ENCODE measurements around the gene GALNT7.

Gene GALNT7

GRCh38 chr4:173160871-173161270 is 7.7 kb upstream of the GALNT7 start:
- TF ChIP-seq, protein P1, sequence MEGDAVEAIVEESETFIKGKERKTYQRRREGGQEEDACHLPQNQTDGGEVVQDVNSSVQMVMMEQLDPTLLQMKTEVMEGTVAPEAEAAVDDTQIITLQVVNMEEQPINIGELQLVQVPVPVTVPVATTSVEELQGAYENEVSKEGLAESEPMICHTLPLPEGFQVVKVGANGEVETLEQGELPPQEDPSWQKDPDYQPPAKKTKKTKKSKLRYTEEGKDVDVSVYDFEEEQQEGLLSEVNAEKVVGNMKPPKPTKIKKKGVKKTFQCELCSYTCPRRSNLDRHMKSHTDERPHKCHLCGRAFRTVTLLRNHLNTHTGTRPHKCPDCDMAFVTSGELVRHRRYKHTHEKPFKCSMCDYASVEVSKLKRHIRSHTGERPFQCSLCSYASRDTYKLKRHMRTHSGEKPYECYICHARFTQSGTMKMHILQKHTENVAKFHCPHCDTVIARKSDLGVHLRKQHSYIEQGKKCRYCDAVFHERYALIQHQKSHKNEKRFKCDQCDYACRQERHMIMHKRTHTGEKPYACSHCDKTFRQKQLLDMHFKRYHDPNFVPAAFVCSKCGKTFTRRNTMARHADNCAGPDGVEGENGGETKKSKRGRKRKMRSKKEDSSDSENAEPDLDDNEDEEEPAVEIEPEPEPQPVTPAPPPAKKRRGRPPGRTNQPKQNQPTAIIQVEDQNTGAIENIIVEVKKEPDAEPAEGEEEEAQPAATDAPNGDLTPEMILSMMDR (IDR thresholded peaks at IDR 0.05; ENCODE audit: control extremely low read depth, extremely low read depth, low read depth, missing control alignments) = no peak
- CTCF ChIA-PET = interaction anchor here (1.8 kb wide), 1 partner anchor 147 kb away, joined by 3 read pairs; no protein-coding TSS in a partner anchor
- no peak for DNase-seq (ENCODE audit: extremely low spot score)
- POLR2A ChIA-PET = no interaction called here

GRCh38 chr4:173161311-173161710 is 7.3 kb upstream of the GALNT7 start:
- ChIA-PET CTCF (interaction anchor here (1.8 kb wide), 1 partner anchor 147 kb away, joined by 3 read pairs; no protein-coding TSS in a partner anchor), POLR2A (no interaction called here)
- TF ChIP-seq, protein P1 (IDR thresholded peaks at IDR 0.05; ENCODE audit: control extremely low read depth, extremely low read depth, low read depth, missing control alignments) = no peak
- no peak for DNase-seq (ENCODE audit: extremely low spot score)

DNA sequence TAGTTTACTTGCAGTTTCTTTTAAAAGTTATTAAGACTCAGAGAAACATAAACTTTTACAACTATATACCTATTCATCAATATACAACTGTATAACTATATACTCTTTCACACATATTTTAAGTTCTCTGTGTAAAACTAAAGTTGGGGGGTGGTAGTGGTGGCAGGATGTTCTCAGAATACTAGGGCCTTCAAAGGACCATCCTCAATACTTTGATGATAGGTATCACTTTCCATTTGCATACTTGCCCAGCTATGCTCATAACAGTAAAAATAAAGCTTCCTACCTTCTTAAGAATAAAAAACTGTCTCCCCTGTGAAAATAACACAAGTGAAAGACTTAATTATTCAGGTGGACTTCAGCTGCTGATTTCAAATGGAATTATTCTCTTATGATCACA is 2.9 kb upstream of the GALNT7 start:
- no peak for DNase-seq (ENCODE audit: extremely low spot score)
- TF ChIP-seq, protein P1 (IDR thresholded peaks at IDR 0.05; ENCODE audit: control extremely low read depth, extremely low read depth, low read depth, missing control alignments) = no peak
- ChIA-PET CTCF (interaction anchor here (1.6 to 2.0 kb wide), 3 partner anchors 7 to 173 kb away, joined by 3 to 5 read pairs (median 4); no protein-coding TSS in a partner anchor), POLR2A (no interaction called here)

- ChIA-PET POLR2A (no interaction called here), CTCF (interaction anchor here (0.8 to 2.9 kb wide), 4 partner anchors 19 to 142 kb away, joined by 3 to 10 read pairs (median 4); no protein-coding TSS in a partner anchor)
- TF ChIP-seq, protein P1 (IDR thresholded peaks at IDR 0.05; ENCODE audit: control extremely low read depth, extremely low read depth, low read depth, missing control alignments) = no peak
- no peak for DNase-seq (ENCODE audit: extremely low spot score)
These were observed 2.1 kb upstream of the GALNT7 start for GRCh38 chr4:173166491-173166890.

- DNase-seq (ENCODE audit: extremely low spot score) = no peak
- TF ChIP-seq, protein P1 (IDR thresholded peaks at IDR 0.05; ENCODE audit: control extremely low read depth, extremely low read depth, low read depth, missing control alignments) = no peak
- ChIA-PET CTCF (interaction anchor here (0.8 to 2.9 kb wide), 11 partner anchors 8 to 148 kb away, joined by 3 to 10 read pairs (median 4); no protein-coding TSS in a partner anchor), POLR2A (interaction anchor here (0.6 kb wide), 1 partner anchor 107 kb away, joined by 3 read pairs; no protein-coding TSS in a partner anchor)
These were observed 734 bp upstream of the GALNT7 start for GRCh38 chr4:173167758-173168395.

- POLR2A ChIA-PET = interaction anchor here (1.0 kb wide), 1 partner anchor 165 kb away, joined by 3 read pairs; the partner anchor contains the start of gene HMGB2
- no peak for DNase-seq (ENCODE audit: extremely low spot score)
- TF ChIP-seq, protein P1 (IDR thresholded peaks at IDR 0.05; ENCODE audit: control extremely low read depth, extremely low read depth, low read depth, missing control alignments) = no peak
- CTCF ChIA-PET = interaction anchor here (1.2 to 2.9 kb wide), 3 partner anchors 9 to 132 kb away, joined by 4 to 10 read pairs (median 7); no protein-coding TSS in a partner anchor
These were observed 492 bp downstream of the GALNT7 start for GRCh38 chr4:173169178-173169427.
